HepG2 (cell line): Measurements from ENCODE around the gene ANKS4B. TPM values are rescaled to one million over a fixed set of nuclear protein-coding genes. Genes with fewer than 3 reads are reported as not detected.
A peak's percentile ranks its signal among the peaks of the same experiment; 100 is the strongest.

Experiments used
- ARHGAP35 ChIP-seq: sonication (generic); formaldehyde crosslinking; IDR thresholded peaks from 2 replicates; pipeline ENCODE4 v1.9.0; 2022; ENCODE audit warnings: mild to moderate bottlenecking, inconsistent platforms, moderate library complexity, missing genetic modification reagents, borderline replicate concordance
- ATRX ChIP-seq: sonication (generic); formaldehyde crosslinking; IDR thresholded peaks from 2 replicates; pipeline ENCODE4 v1.4.0; 2020; ENCODE audit warnings: missing genetic modification reagents, borderline replicate concordance
- BHLHE40 ChIP-seq: IDR thresholded peaks from 2 replicates; pipeline ENCODE4 v1.6.1; 2011; ENCODE audit warnings: low read length, improper control_type of control experiment
- FOXK2 ChIP-seq: fragments of 450-650 bp; IDR thresholded peaks from 2 replicates; pipeline ENCODE4 v1.6.1; 2016
- GABPA ChIP-seq, 2 experiments: IDR thresholded peaks; 2 replicates each; pipeline ENCODE4 v1.6.1; 2011 to 2016; ENCODE audit warnings: low read depth in 2 of 2, low read length in 1 of 2, missing biosample characterization in 1 of 2, missing genetic modification characterization in 1 of 2
- HNF4A ChIP-seq: sonication (generic); formaldehyde crosslinking; IDR thresholded peaks from 2 replicates; pipeline ENCODE4 v1.4.0; 2020; ENCODE audit warnings: missing genetic modification reagents
- HNRNPUL1 ChIP-seq: fragments of 200-400 bp; formaldehyde crosslinking; IDR thresholded peaks from 2 replicates; pipeline ENCODE4 v1.6.1; 2017; ENCODE audit warnings: low read depth, mild to moderate bottlenecking, low read length, moderate library complexity
- KDM4B ChIP-seq: sonication (generic); formaldehyde crosslinking; IDR thresholded peaks from 2 replicates; pipeline ENCODE4 v1.4.0; 2020; ENCODE audit warnings: missing genetic modification reagents
- MZF1 ChIP-seq: sonication (generic); formaldehyde crosslinking; IDR thresholded peaks from 2 replicates; pipeline ENCODE4 v1.8.1; 2023; ENCODE audit warnings: mild to moderate bottlenecking, missing genetic modification reagents, borderline replicate concordance
- NFATC3 ChIP-seq: sonication (generic); formaldehyde crosslinking; IDR thresholded peaks from 2 replicates; pipeline ENCODE4 v1.5.1; 2020; ENCODE audit warnings: mild to moderate bottlenecking, missing genetic modification reagents
- NONO ChIP-seq, 2 experiments: fragments of 450-650 bp in 1 of 2; sonication (generic) in 1 of 2; formaldehyde crosslinking in 1 of 2; IDR thresholded peaks in 1 of 2; conservative IDR thresholded peaks in 1 of 2; 2 replicates each; pipeline versions ENCODE4 v1.6.1 to v1.8.0; 2017 to 2022; ENCODE audit warnings: mild to moderate bottlenecking in 1 of 2, missing genetic modification reagents in 1 of 2, moderate library complexity in 1 of 2
- RFXAP ChIP-seq: sonication (generic); formaldehyde crosslinking; IDR thresholded peaks from 2 replicates; pipeline ENCODE4 v1.4.0; 2020; ENCODE audit warnings: missing genetic modification reagents, borderline replicate concordance
- SMAD1 ChIP-seq: sonication (generic); formaldehyde crosslinking; IDR thresholded peaks from 2 replicates; pipeline ENCODE4 v1.4.0; 2020; ENCODE audit warnings: missing genetic modification reagents, low read depth, mild to moderate bottlenecking, borderline replicate concordance
- SMAD9 ChIP-seq: sonication (generic); formaldehyde crosslinking; IDR thresholded peaks from 2 replicates; pipeline ENCODE4 v1.5.1; 2020; ENCODE audit warnings: mild to moderate bottlenecking, missing genetic modification reagents
- ZNF570 ChIP-seq: sonication (generic); formaldehyde crosslinking; IDR thresholded peaks from 2 replicates; pipeline ENCODE4 v1.4.0; 2020; ENCODE audit warnings: mild to moderate bottlenecking, missing genetic modification reagents, borderline replicate concordance
- ZNF7 ChIP-seq: IDR thresholded peaks from 2 replicates; pipeline ENCODE4 v1.6.1; 2016; ENCODE audit warnings: missing biosample characterization, missing genetic modification reagents
- polyA plus RNA-seq, 8 experiments: library from polyadenylated mRNA; depleted of rRNA in 3 of 8; stranded (reverse) in 7 of 8; unstranded in 1 of 8; fragments of >200 nt; fragmentation: Illumina TruSeq in 4 of 8; extraction: Trizol in 4 of 8; gene quantifications; 2 replicates each; pipeline versions ENCODE4 v1.2.1 to v1.2.3, GENCODE V29; 2011 to 2016; ENCODE audit warnings: low read depth in 4 of 8, missing spikeins in 1 of 8, mixed read lengths in 1 of 8; ENCODE audit not compliant: insufficient read depth in 1 of 8
- total RNA-seq, 5 experiments: library from RNA; depleted of rRNA; stranded (reverse); fragments of >200 nt; fragmentation: Illumina TruSeq; extraction: Trizol; gene quantifications; 2 replicates each; pipeline ENCODE4 v1.2.3, GENCODE V29; 2016; ENCODE audit warnings: low read depth in 1 of 5
- TF ChIP-seq, protein P1 (sequence below): IDR thresholded peaks from 2 replicates; pipeline ENCODE4 v1.6.1; 2016; ENCODE audit warnings: low read depth
- TF ChIP-seq, protein P2 (sequence below): sonication (generic); formaldehyde crosslinking; IDR thresholded peaks from 2 replicates; pipeline ENCODE4 v1.9.0; 2021; ENCODE audit warnings: mild to moderate bottlenecking, missing genetic modification reagents

ANKS4B gene
- total and polyA plus RNA-seq, 2 of the 13 experiments (the other 11 are each of a cell fraction or from before 2014, with no cell fraction given): 6.5 to 30.0 TPM

- peak; percentile 94 for TF ChIP-seq RFXAP (CRISPR knock-in tag)
- TF ChIP-seq HNF4A (CRISPR knock-in tag): peak; percentile 100
- TF ChIP-seq, protein P1, sequence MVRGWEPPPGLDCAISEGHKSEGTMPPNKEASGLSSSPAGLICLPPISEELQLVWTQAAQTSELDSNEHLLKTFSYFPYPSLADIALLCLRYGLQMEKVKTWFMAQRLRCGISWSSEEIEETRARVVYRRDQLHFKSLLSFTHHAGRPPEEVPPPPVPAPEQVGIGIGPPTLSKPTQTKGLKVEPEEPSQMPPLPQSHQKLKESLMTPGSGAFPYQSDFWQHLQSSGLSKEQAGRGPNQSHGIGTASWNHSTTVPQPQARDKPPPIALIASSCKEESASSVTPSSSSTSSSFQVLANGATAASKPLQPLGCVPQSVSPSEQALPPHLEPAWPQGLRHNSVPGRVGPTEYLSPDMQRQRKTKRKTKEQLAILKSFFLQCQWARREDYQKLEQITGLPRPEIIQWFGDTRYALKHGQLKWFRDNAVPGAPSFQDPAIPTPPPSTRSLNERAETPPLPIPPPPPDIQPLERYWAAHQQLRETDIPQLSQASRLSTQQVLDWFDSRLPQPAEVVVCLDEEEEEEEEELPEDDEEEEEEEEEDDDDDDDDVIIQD: peak; percentile 97
- no peak for TF ChIP-seq ATRX (CRISPR knock-in tag)
- TF ChIP-seq FOXK2: no peak
- TF ChIP-seq SMAD1 (CRISPR knock-in tag): peak; percentile 14; the same call in 1 of the 2 replicates
- peak; percentile 31; the same call in 1 of the 2 replicates for TF ChIP-seq BHLHE40
- TF ChIP-seq, protein P2, sequence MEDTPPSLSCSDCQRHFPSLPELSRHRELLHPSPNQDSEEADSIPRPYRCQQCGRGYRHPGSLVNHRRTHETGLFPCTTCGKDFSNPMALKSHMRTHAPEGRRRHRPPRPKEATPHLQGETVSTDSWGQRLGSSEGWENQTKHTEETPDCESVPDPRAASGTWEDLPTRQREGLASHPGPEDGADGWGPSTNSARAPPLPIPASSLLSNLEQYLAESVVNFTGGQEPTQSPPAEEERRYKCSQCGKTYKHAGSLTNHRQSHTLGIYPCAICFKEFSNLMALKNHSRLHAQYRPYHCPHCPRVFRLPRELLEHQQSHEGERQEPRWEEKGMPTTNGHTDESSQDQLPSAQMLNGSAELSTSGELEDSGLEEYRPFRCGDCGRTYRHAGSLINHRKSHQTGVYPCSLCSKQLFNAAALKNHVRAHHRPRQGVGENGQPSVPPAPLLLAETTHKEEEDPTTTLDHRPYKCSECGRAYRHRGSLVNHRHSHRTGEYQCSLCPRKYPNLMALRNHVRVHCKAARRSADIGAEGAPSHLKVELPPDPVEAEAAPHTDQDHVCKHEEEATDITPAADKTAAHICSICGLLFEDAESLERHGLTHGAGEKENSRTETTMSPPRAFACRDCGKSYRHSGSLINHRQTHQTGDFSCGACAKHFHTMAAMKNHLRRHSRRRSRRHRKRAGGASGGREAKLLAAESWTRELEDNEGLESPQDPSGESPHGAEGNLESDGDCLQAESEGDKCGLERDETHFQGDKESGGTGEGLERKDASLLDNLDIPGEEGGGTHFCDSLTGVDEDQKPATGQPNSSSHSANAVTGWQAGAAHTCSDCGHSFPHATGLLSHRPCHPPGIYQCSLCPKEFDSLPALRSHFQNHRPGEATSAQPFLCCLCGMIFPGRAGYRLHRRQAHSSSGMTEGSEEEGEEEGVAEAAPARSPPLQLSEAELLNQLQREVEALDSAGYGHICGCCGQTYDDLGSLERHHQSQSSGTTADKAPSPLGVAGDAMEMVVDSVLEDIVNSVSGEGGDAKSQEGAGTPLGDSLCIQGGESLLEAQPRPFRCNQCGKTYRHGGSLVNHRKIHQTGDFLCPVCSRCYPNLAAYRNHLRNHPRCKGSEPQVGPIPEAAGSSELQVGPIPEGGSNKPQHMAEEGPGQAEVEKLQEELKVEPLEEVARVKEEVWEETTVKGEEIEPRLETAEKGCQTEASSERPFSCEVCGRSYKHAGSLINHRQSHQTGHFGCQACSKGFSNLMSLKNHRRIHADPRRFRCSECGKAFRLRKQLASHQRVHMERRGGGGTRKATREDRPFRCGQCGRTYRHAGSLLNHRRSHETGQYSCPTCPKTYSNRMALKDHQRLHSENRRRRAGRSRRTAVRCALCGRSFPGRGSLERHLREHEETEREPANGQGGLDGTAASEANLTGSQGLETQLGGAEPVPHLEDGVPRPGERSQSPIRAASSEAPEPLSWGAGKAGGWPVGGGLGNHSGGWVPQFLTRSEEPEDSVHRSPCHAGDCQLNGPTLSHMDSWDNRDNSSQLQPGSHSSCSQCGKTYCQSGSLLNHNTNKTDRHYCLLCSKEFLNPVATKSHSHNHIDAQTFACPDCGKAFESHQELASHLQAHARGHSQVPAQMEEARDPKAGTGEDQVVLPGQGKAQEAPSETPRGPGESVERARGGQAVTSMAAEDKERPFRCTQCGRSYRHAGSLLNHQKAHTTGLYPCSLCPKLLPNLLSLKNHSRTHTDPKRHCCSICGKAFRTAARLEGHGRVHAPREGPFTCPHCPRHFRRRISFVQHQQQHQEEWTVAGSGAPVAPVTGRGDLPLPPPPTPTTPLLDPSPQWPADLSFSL (CRISPR knock-in tag): no peak
- no peak for TF ChIP-seq NONO (IDR thresholded peaks at IDR 0.05)
- peak; percentile 80 for TF ChIP-seq NONO (CRISPR knock-in tag; conservative IDR thresholded peaks at IDR 0.05)
- no peak for TF ChIP-seq MZF1 (CRISPR knock-in tag)
- no peak for TF ChIP-seq NFATC3 (CRISPR knock-in tag)
- no peak for TF ChIP-seq SMAD9
- TF ChIP-seq ARHGAP35 (CRISPR knock-in tag): 0 out of 2 replicates have a peak, but pooled peaks have one; percentile 91
- 0 out of 2 replicates have a peak, but pooled peaks have one; percentile 22 for TF ChIP-seq ZNF570 (CRISPR knock-in tag)
- TF ChIP-seq KDM4B (CRISPR knock-in tag): 0 out of 2 replicates have a peak, but pooled peaks have one; percentile 46
- TF ChIP-seq GABPA (IDR thresholded peaks at IDR 0.05; ENCODE audit: low read depth, low read length): no peak
- peak; percentile 32 for TF ChIP-seq GABPA (CRISPR knock-in tag; IDR thresholded peaks at IDR 0.05; ENCODE audit: low read depth)
- TF ChIP-seq ZNF7: no peak
- peak; percentile 84; the same call in 1 of the 2 replicates for TF ChIP-seq HNRNPUL1
Measured at GRCh38 chr16:21260870-21261791, 27.6 kb downstream of the ANKS4B start (continued).
